NCI-H1436 (cell line): ENCODE results near the gene STIM2.
"Not testable (repeated sequence)": the region's sequence is repeated elsewhere in the genome, so short reads cannot be mapped to it uniquely, and the experiment has no call there.

Source experiments
- DNase-seq: peaks from one replicate; lab custom pipeline; 2025; lab: John Stamatoyannopoulos, UW

Gene STIM2

DNA sequence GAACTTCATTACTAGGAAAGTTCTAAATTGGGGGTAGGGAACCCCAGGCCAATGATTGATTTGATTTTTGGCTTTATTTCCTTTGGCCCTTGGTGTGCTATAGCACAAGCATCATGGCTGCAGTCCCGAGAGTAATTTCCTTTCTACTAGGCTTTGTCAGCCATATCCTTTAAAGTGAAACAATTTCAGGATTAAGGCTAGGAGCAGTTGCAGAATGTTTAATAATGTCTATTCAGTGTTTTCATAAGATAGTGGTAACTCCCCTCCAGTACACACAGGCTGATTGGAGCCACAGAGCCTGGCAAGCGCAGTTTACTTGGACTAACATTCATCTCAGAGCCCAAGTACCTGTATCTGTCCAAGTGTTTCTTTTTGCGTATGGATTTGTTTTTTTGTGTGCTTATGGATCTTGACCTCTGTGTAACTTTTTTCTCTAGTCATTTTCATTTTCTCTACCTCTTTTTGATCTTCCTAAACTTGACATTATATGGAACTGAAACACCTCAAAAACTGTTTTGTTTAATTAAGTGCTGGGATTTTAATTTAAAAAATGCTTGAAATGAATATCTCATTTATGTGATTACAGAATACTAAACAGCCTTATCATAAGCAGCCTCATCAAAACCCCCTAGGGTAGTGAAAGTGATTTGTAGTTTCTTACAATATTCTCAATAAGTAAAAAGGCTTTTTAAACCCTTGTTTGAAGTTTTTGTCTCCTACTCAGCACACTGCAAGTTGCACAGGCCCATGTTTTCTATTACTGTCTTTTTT lies 7.5 kb downstream of the STIM2 start:
- no peak for DNase-seq

DNA sequence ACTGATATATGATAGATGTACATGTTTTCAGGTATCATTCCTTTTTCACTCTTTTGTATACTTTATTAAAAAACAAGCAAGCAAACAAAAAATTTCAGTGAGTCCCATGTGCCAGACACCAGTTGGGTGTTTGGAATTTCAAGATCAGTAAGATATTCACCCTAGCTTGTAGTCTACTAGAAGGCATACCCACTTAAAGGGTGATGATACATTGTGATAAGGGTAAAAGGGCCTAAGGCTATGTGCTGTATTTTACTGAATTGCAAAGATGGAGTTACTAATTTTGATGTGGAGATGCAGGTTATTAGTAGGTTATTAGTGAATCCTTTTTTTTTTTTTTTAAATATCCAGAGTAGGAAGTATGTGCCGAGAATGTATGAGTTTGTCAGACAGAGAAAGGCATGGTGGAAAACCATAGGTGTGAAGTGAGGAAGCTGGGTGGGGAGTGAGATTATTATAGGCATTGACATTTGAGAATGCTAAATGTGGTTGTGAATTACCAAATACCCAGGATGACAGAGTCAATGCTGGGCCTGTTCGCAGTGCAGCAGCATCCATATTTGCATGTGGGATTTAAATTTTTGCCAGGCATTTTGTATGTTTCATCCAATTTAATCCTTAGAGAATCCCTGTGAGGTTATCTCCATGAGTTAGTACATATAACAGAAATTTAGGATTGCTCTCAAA lies 10.1 kb downstream of the STIM2 start:
- no peak for DNase-seq

DNA sequence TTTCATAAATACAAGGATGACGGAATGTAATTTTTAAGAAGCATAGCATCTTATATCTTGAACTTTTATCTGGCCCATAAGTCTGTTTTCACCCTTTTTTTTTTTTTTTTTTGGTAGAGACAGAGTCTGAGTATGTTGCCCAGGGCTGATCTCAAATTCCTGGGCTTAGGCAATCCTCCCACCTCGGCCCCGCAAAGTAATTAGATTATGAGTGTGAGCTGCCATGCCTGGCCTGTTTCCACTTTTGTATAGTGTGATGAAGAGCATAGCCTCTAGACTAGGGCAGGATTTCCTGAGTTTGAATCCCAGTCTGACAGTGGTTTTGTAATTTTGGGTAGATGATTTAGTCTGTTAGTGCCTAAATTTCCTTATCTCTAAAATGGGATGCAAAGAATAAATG lies 11.0 kb downstream of the STIM2 start:
- DNase-seq = no peak

DNA sequence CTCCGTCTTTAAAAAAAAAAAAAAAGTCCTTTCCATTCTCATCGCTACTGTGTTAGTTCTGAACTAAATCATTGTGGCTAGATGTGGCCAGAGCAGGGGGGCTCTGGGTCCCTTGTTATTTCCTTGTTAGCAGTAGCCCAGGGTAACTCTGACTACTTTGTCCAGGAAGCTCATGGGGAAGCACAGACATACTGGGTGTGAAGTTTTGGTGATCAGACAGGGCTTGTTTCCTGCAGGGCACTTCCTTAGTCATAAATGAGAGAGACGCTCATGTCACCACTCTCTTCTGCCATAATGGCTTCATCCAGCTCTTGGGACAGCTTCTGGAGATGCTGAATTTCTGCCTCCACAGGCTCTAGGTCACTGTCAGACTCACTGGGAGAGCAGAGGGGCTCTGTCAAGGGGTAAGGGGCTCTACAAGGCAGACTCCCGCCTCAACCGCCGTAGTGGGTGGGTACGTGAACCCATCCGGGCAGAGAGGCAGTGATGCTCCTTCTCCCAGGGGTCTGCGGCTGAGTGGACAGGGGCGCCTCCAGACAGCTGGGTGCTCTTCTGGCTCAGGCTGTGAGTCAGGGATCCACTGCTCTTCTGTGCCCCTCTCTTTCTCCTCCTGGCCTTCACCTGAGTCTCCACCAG lies 12.9 kb downstream of the STIM2 start:
- DNase-seq = no peak

DNA sequence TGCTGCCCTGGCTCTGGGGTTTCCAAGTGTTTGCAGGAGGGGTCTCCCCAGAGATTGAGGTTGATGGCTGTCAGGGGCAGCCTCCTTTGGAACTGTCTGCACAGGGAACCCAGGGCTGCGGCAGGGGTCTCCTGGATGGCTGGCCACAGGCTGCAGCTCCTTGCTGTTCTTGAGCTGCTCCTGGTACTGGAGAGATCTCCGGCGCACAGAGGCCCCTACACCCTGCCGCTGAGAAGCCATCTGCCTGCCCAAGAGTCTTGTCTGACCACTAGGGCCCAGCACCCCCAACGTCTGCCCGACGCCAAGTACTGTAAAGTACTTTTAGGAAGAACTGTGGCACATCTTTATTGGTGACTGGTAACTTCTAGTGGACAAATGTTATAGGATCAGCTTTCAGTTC lies 13.5 kb downstream of the STIM2 start:
- DNase-seq = no peak

DNA sequence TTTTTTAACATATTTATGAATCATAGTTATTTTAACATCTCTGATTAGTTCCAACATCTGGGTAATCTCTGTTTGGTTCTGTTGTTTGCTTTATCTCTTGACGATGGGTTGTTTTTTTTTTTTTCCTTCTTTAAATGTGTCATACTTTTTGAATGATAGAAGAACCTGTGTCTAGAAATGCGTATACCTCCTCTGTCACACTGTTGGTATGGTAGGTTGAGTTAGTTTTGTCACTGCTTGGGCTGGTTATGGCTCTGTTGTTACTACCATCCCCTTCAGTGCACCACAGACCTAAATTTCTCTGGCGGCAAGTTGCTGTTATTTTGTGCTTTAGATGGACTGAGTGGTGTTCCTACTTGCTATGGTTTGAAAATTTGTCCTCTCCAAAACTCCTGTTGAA lies 16.8 kb downstream of the STIM2 start:
- DNase-seq = no peak

DNA sequence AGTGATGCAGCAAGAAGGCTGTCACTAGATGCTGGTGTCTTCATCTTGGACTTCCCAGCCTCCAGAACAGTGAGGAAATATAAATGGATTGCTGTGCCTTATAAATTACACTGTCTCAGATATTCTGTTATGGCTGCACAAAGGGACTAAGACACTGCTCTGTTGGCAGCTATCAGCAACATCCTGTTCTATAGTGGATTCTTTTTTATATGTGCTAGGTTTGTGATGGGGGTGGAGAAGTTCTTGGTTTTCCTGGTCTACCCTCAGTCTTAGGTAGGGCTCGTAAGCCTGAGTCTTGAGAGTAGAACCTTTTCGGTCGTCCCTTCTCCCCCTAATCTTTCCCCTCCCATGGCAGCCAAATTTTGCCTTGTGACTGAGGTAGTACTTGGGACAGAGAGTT lies 17.3 kb downstream of the STIM2 start:
- no peak for DNase-seq

DNA sequence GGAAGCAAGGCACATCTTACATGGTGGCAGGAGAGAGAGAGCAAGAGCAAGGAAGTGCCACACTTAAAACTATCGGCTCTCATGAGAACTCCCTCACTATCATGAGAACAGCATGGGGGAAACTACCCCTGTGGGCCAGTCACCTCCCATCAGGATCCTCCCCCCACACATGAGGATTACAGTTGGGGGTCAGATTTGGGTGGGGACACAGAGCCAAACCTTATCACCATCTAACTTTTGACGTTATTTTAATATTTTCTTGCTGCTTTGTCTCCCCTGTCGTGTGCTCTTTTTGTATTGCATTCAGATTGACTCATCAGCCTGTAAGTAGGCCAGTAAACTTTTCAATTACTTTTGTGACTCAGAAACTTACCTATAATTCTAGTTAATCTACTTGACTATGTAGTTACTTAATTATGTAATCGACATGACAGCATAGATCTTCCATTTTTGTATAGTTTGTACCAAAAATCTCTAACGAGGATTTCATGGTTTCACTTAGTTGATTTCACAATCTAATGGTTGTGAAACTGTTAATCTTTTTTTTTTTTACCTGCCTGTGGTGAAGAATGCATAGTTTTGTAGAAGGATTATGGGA lies 18.3 kb downstream of the STIM2 start:
- no peak for DNase-seq

DNA sequence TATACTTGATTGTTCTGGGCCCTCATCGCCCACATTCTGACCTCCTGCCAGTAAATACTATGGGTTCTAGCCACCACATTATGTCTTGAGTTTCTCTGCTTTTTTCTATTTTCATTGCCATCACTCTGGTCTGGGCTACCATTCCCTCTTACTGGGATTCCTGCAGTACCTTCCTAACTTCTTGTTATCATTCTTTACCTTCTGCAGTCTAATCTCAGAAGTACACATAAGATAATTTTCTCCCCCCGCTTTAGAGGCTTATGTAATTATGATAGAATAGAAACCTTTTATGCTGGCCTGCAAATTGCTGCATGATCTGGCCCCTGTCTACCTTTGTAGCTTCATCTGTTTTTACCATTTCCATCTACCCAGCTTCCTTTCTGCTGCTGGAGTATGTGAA lies 19.2 kb downstream of the STIM2 start:
- no peak for DNase-seq

DNA sequence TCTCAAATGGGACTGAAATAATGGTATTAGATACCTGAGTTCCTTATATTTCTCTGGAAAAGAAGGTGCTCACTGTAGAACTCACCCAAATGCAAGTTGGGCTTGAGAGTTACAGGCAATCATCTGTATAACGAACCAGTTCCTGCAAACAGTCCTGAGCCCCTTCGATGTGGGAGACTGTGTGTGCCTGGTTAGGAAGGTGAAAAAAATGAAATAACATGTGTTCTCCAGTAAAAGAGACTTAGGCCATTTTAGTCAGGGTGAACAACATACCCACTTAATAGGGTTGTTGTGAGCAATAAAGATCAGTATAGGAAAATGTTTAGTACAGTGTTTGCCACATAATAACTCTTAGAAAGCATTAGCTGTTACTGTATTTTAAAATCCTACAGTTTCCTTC lies 23.4 kb downstream of the STIM2 start:
- no peak for DNase-seq

DNA sequence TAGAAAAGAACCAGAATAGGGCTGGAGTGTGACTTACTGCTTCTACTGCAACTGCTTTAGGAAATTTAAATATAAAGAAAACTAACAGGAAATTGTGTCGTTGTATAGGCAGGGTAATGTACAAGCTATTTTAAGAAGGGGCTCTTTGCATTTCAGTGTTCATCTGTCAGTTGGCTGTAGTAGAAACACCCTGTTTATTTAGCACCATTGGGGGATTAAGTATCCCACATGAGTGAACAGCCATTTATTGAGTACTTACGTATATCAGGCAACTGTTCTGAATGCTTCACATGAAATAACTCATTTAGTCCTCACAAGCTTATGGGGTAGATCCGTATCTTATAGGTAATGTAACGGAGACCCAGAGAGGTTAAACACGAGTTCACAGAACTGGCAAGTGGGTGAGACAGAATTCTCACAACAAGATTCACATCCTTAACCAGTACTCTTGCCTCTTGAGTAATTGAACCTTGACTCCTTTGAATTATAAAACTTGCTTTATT lies 23.9 kb downstream of the STIM2 start:
- no peak for DNase-seq

DNA sequence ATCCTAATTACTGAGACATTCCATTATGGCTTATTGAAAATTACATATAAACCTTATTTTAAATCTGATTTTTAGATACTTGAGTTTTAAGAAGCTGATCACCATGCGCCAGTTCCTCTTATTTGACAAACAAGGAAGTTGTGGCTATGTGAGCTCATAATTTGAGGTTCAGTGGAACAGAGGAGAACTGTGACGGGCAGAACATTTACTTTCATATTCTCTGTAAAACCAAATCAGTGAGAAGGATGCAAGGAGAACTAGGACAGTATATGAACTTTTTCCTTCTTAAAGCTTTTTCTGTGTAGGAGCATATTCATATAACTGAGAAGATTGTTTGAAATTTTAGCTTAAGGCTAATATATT lies 25.3 kb downstream of the STIM2 start:
- DNase-seq = no peak

DNA sequence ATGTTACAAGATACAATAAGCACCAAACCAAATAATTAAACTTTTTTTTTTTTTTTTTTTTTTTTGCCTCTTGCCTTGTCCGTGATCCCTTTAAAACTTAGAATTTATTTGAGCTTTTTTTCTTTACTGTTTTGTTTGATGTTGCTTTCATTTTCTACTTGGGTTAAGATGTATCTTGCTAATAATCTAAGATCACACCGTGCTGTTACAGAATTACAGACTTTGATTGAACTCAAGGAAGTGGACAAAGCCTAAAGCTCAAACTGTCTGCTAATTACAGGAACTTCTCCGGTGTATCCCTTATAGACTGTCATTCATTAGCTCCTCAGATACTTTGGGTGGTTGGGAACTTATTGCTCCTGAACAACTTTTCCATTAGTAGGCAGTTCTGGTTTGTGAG lies 26.5 kb downstream of the STIM2 start:
- no peak for DNase-seq

DNA sequence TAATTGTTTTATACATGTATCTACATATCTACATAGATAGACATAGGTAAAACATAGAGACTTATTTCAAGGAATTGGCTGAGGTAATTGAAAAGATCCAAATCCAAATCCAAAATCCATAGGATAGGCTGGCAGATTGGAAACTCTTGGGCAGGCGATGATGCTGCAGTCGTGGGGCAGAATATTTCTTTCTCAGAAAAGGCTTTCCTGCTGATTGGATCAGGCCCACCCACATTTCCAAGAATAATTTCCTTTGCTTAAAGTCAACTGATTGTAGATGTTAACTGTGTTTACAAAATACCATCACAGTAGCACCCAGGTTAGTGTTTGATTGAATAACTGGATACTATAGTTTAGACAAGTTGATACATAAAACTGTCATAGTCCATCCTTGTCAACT lies 27.2 kb downstream of the STIM2 start:
- no peak for DNase-seq

DNA sequence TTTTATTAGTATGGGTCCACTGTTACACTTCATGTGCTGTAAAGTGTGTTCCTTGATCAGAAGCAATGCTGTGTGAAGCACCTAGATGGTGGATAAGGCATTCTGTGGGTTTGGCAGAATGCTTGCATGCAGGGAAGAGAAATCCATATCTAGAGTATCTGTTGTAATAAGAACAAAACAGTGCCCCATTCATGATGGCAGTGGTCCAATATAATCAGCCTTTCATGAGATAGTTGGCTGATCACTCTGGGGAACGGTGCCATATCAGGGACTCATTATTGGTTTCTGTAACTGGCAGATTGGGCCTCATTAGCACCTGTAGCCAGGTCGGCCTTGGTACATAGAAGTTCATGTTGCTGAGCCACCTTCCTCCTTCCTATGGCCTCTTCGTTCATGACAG lies 28.7 kb downstream of the STIM2 start:
- DNase-seq = no peak

DNA sequence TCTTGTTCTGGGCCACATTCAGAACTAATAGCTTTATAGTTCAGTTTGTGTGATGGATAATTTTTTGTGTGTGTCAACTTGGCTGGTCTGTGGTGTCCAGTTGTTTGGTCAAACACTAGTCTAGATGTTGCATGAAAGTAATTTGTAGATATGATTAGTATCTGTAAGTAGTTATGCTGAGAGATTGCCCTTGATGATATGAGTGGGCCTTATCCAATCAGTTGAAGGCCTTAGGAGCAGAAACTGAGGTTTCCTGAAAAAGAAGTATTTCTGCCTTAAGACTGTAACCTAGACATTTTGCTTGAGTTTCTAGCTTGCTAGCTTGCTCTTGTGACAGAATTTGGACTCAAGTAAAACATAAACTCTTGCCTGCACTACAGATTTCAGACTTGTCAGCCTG lies 30.4 kb downstream of the STIM2 start:
- no peak for DNase-seq

DNA sequence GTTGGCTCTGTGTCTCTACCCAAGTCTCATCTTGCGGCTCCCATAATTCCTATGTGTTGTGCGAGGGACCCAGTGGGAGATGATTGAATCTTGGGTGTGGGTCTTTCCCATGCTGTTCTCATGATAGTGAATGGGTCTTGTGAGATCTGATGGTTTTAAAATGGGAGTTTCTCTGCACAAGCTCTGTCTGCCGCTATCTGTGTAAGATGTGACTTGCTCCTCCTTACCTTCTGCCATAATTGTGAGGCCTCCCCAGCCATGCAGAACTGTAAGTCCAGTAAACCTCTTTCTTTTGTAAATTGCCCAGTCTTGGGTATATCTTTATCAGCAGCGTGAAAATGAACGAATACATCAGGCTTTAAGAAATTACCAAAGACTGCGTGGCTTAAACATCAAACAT lies 31.2 kb downstream of the STIM2 start:
- no peak for DNase-seq

DNA sequence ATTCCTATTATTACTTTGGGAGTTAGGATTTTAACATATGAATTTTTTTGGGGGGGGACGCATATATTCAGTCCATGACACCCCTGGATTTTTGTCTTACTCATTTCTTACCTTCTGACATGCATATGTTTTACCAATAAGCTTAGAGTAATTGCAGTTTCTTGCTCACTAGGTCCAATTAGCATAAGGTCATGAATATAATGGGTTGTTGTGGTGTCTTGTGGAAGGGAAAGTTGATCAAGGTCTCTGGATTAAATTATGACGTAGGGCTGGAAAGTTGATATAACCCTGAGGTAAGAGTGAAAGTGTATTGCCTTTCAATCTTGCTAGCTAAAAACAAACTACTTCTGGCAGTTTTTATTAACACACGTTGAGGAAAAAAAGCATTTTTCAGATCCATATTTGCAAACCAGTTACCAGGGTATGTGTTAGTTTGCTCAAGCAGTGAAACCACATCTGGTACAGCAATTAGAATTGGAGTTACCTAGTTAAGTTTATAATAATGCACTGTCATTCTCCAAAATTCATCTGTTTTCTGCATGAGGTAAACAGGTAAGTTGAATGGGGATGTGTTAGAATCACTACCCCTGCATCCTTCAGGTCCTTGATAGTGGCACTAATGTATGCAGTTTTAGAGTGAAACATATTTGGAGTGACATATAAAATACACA lies 32.0 kb downstream of the STIM2 start:
- DNase-seq = no peak

DNA sequence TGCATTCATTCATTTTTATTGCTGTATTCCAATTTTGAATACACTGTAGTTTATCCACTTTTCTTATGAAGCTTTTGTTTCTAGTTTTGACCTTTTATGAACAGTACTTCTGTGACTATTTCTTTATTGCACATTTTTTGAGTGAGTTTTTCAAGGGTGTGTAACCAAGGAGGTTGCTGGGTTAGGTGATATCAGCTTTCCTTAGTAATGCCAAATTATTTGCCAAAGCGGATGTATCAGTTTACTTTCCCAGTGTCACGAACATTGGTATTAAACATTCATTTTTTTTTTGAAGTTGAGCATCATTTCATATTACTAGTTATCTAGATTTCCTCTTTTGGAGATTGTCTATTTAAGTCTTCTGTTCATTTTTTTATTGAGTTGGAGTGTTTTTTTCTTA lies 32.9 kb downstream of the STIM2 start:
- DNase-seq = no peak

DNA sequence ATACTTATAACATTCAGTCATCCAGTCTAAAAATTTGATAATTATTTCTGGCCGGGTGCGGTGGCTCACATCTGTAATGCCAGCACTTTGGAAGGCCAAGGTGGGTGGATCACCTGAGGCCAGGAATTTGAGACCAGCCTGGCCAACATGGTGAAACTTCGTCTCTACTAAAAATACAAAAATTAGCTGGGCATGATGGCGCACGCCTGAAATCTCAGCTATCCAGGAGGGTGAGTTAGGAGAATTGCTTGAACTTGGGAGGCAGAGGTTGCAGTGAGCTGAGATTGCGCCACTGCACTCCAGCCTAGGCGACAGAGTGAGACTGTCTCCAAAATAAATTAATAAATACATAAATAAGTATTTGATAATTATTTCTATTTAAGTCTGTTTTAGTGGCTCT lies 34.2 kb downstream of the STIM2 start:
- not testable (repeated sequence) for DNase-seq

DNA sequence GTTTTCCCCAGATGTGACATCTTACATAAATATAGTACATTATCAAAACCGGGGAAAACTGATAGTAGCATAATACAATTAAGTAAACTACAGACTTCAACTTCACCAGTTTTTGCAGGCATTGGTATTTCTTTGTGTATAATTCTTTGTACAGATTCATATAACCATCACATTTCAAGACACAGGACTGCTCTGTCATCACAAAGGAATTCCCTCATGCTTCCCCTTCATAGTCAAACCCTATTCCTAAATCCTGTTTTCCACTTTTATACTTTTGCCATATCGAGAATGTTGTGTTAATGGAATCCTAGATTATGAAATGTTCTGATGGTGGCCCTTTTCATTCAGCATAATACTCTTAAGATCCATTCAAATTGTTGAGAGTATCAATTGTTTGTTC lies 36.0 kb downstream of the STIM2 start:
- no peak for DNase-seq

DNA sequence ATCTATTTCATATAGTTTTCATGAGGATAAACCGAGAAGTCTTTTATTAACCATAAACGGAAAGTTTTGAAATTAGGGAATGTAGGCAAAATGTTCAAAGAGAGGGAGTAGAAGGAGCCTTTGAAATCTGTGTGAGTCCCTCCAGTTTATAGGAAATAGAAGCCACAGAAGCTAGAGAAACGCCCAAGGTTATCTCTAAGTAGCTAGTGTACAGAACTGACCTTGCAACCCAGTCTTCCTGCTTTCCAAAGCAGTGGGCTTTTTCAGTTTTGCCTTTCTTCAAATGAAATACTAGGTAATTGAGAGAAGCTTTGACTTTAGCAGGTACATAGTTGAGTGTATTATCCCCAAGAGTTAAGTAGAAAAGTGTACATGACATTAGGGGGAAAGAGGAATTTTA lies 39.4 kb downstream of the STIM2 start:
- no peak for DNase-seq
